Measurements from ENCODE around the gene TFEC. TPM values are rescaled to one million over a fixed set of nuclear protein-coding genes. Genes with fewer than 3 reads are reported as not detected.
A peak's percentile ranks its signal among the peaks of the same experiment; 100 is the strongest.

Gene TFEC
- total and polyA plus RNA-seq, 8 donors: 0.16 to 4.1 (median 0.38) TPM

DNA sequence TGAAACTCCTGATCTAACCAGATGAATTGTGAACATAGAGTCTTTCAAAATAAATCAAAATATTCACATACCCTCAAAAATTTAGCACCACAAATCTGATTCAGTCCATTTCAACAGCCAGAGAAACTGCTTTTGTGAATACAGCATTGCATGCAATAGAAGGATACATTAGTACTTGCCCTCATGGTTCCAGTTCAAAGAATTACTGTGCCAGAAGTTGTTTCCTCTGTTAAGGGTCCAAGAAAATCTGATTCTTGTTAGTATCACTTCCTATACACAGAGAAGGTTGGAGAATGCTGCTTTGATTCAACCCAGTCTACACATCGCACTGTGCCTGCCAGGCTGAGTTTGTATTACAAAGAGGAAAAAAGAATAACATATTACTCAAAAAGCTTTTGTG lies 115.6 kb downstream of the TFEC start:
- Histone ChIP-seq H3K36me3 (no peaks in the 10 kb centered on the region), H3K4me1 (peaks cover 0 to 4% (median 4%) of the 10 kb centered on the region in 3 donors), H3K27ac (no peak overlapping the region), H3K4me3 (no peak overlapping the region), H3K27me3 (no peaks in the 10 kb centered on the region), H3K9me3 (no peaks in the 10 kb centered on the region)
- ATAC-seq (no peak), DNase-seq (no peak), FAIRE-seq (no peak)
- TF ChIP-seq, protein P1, sequence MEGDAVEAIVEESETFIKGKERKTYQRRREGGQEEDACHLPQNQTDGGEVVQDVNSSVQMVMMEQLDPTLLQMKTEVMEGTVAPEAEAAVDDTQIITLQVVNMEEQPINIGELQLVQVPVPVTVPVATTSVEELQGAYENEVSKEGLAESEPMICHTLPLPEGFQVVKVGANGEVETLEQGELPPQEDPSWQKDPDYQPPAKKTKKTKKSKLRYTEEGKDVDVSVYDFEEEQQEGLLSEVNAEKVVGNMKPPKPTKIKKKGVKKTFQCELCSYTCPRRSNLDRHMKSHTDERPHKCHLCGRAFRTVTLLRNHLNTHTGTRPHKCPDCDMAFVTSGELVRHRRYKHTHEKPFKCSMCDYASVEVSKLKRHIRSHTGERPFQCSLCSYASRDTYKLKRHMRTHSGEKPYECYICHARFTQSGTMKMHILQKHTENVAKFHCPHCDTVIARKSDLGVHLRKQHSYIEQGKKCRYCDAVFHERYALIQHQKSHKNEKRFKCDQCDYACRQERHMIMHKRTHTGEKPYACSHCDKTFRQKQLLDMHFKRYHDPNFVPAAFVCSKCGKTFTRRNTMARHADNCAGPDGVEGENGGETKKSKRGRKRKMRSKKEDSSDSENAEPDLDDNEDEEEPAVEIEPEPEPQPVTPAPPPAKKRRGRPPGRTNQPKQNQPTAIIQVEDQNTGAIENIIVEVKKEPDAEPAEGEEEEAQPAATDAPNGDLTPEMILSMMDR (IDR thresholded peaks at IDR 0.05): no peak
- intact Hi-C loops (cut with DNase I): no loop called here
- WGBS, 2 donors: 92 to 94% methylated on average over 1 of the region's 1 CpG

DNA sequence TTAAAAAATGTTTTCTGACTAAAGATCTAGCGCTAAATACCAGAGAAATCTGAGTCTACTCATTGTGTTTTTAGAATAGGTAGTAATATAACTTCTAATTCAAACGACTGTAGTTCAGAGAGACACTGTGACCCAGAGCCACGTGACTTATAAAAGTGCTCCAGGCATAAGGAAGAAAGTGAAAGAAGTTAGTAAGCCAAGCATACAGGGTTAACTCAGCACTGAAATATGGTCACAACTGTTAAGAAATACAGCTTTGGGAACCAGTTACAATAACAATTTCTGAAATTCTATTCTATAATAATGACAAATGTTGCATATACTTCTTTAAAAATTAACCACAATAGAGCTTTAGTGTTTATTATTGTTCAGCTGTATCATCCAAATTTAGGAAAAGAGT lies 119.1 kb downstream of the TFEC start:
- Histone ChIP-seq H3K36me3 (no peaks in the 10 kb centered on the region), H3K27ac (no peak overlapping the region), H3K4me1 (peaks cover 0 to 11% (median 8%) of the 10 kb centered on the region in 3 donors), H3K4me3 (no peak overlapping the region), H3K9me3 (no peaks in the 10 kb centered on the region), H3K27me3 (no peaks in the 10 kb centered on the region)
- ATAC-seq (no peak), FAIRE-seq (no peak), DNase-seq (no peak)
- intact Hi-C loops (cut with DNase I): no loop called here
- 62 to 71% methylated on average over 3 of the region's 3 CpGs for WGBS, 2 donors
- TF ChIP-seq, protein P1 (IDR thresholded peaks at IDR 0.05): no peak

DNA sequence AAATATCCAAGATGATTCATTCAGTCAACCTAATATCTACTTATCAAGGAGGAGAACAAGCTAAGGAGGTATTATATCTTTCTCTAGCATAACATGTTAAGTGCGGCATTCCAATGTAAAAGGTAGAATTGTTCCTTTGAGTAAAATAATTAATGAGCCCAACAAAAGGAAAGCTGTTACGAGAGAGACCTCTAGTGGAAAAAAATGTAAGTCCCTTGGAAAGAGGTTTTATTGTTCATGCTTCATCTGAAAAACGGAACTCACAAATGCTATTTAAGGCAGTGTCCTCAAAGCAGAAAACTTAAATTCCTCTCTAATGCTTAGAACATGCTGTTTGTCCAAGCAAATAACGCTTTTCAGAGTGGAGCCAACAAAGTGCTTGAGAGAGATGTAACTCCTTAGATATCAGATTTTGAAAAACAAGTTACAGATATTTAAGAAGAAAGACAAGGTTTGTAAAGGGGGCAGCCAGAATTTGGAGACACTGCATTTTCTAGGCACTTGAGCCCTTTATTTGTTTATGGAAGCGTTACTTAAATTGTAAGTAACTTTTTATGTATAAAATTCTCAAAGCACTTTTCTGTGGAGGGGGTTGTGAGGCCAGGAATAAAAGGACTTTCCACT lies 119.9 kb downstream of the TFEC start:
- no peaks in the 10 kb centered on the region for H3K27me3 ChIP-seq
- no peaks in the 10 kb centered on the region for H3K36me3 ChIP-seq
- FAIRE-seq (peak; percentile 54), DNase-seq (no peak), ATAC-seq (peak; percentile 50 to 81 (median 74))
- no peak overlapping the region for H3K27ac ChIP-seq
- TF ChIP-seq, protein P1 (IDR thresholded peaks at IDR 0.05): peak in 3 of 4 donors; percentile 29 to 45 (median 44)
- H3K9me3 ChIP-seq: no peaks in the 10 kb centered on the region
- WGBS, 2 donors: 0 to 2% methylated on average over 5 of the region's 5 CpGs
- intact Hi-C loops (cut with DNase I): no loop called here
- peaks cover 0 to 11% (median 8%) of the 10 kb centered on the region in 3 donors for H3K4me1 ChIP-seq
- no peak overlapping the region for H3K4me3 ChIP-seq

DNA sequence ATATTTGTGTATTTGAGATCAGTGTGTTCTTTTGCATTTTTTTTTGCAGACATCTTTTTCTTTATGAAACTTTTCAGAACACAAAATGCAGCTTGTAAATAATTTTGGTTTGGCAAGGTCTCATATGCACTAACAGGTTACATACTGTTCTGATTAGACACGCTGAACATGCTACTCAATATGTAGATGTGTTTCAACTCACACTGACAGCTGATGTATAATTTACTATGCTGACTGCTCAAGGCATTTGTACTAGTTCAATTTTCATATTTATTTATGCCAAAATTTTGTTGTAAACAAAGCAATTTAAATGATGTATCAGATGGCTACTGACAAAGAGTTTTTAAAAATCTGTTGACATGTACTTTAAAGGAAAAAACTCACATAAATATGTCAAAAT lies 123.8 kb downstream of the TFEC start:
- ATAC-seq: no peak
- TF ChIP-seq, protein P1 (IDR thresholded peaks at IDR 0.05): no peak

DNA sequence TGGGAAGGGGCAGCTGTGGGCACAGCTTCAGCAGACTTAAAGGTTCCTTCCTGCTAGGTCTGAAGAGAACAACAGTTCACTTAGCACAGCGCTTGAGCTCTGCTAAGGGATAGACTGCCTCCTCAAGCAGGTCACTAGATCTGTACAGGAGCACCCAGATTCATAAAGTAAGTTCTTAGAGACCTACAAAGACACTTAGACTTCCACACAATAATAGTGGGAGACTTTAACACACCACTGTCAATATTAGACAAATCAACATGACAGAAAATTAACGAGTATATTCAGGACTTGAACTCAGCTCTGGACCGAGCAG lies 140.9 kb downstream of the TFEC start:
- no peak for FAIRE-seq
- Histone ChIP-seq H3K27ac (no peak overlapping the region), H3K4me1 (no peaks in the 10 kb centered on the region), H3K4me3 (no peak overlapping the region), H3K27me3 (no peaks in the 10 kb centered on the region), H3K9me3 (no peaks in the 10 kb centered on the region), H3K36me3 (no peaks in the 10 kb centered on the region)
- intact Hi-C loops (cut with DNase I): no loop called here
- DNase-seq: no peak
- TF ChIP-seq, protein P1 (IDR thresholded peaks at IDR 0.05): no peak
- no peak for ATAC-seq
- 88 to 90% methylated on average over 3 of the region's 3 CpGs for WGBS, 2 donors

More for the DNA sequence above, 123.8 kb downstream of the TFEC start:
- FAIRE-seq (no peak), DNase-seq (no peak)
- H3K4me1 ChIP-seq: peaks cover 0 to 11% (median 8%) of the 10 kb centered on the region in 3 donors
- no peaks in the 10 kb centered on the region for H3K9me3 ChIP-seq
- no peaks in the 10 kb centered on the region for H3K27me3 ChIP-seq
- intact Hi-C loops (cut with DNase I): no loop called here
- H3K36me3 ChIP-seq: no peaks in the 10 kb centered on the region
- 72 to 78% methylated on average over 1 of the region's 1 CpG for WGBS, 2 donors
- H3K4me3 ChIP-seq: no peak overlapping the region
- no peak overlapping the region for H3K27ac ChIP-seq

Data from pancreas (tissue), 10 donors.